Transverse colon (tissue), 4 donors: ENCODE results near the gene ZNF689. TPM values are rescaled to one million over a fixed set of nuclear protein-coding genes. Genes with fewer than 3 reads are reported as not detected.

Experiments used
- small RNA-seq, 4 donors: library from RNA; depleted of rRNA; stranded (forward); fragments of <200 nt; gene quantifications; one replicate each; pipeline ENCODE3, GENCODE V24; 2016
- total RNA-seq, 4 donors: library from RNA; depleted of rRNA; stranded (reverse); fragments of >200 nt; gene quantifications; one replicate each; pipeline ENCODE4 v1.1.0, GENCODE V29; 2016

ZNF689 gene
- total RNA-seq, 4 donors from 2014 or later: 3.4 to 77.1 (median 8.1) TPM

Small RNA genes within 50 kb of the gene (small RNA-seq; reads per million reads assigned to genes)
- 0 reads per million in 4 donors for gene AC093249.1
- 0 reads per million in 4 donors for gene AC093249.4

Other genes starting within 250 kb of the ZNF689 start
- 10 to 100 TPM; 32.5 to 62.9 (median 40.3) TPM for gene TBC1D10B, start 239.9 kb downstream of the ZNF689 start, total RNA-seq
- 1 to 10 TPM in 1 of 4 donors, not detected in 3; 6.3 TPM for gene MYL11, start 235.6 kb downstream of the ZNF689 start, total RNA-seq
- 1 to 10 TPM; 2.8 to 9.8 (median 4.8) TPM for gene SEPTIN1, start 227.8 kb downstream of the ZNF689 start, total RNA-seq
- 10 to 100 TPM in 1 of 4 donors, 1 to 10 TPM in 2, not detected in 1; 5.8 to 10.5 (median 7.0) TPM for gene ZNF48, start 215.0 kb downstream of the ZNF689 start, total RNA-seq
- 10 to 100 TPM in 3 of 4 donors, 1 to 10 TPM in 1; 7.4 to 28.1 (median 15.1) TPM for gene ZNF771, start 202.8 kb downstream of the ZNF689 start, total RNA-seq
- gene DCTPP1, start 180.4 kb downstream of the ZNF689 start, total RNA-seq: 10 to 100 TPM; 35.2 to 74.1 (median 50.0) TPM
- gene SEPHS2, start 164.5 kb downstream of the ZNF689 start, total RNA-seq: 100 to 1,000 TPM in 3 of 4 donors, 10 to 100 TPM in 1; 86.7 to 218 (median 151) TPM
- 10 to 100 TPM in 2 of 4 donors, 1 to 10 TPM in 2; 1.8 to 33.7 (median 6.7) TPM for gene ITGAL, start 137.6 kb downstream of the ZNF689 start, total RNA-seq
- gene ZNF768, start 83.8 kb downstream of the ZNF689 start, total RNA-seq: 100 to 1,000 TPM in 1 of 4 donors, 10 to 100 TPM in 3; 54.7 to 116 (median 74.9) TPM
- gene ZNF747, start 75.5 kb downstream of the ZNF689 start, total RNA-seq: 10 to 100 TPM; 16.0 to 25.7 (median 16.8) TPM
- 10 to 100 TPM; 17.9 to 48.0 (median 23.2) TPM for gene ZNF764, start 52.0 kb downstream of the ZNF689 start, total RNA-seq
- 10 to 100 TPM; 22.9 to 64.3 (median 43.5) TPM for gene ZNF688, start 38.7 kb downstream of the ZNF689 start, total RNA-seq
- 100 to 1,000 TPM in 1 of 4 donors, 10 to 100 TPM in 3; 17.2 to 131 (median 20.5) TPM for gene ZNF785, start 24.7 kb downstream of the ZNF689 start, total RNA-seq
- gene PRR14, start 40.6 kb upstream of the ZNF689 start, total RNA-seq: 100 to 1,000 TPM in 2 of 4 donors, 10 to 100 TPM in 2; 42.9 to 154 (median 85.5) TPM
- gene FBRS, start 48.0 kb upstream of the ZNF689 start, total RNA-seq: 100 to 1,000 TPM in 1 of 4 donors, 10 to 100 TPM in 3; 54.6 to 114 (median 73.1) TPM
- gene SRCAP, start 88.8 kb upstream of the ZNF689 start, total RNA-seq: 100 to 1,000 TPM in 1 of 4 donors, 10 to 100 TPM in 3; 43.8 to 135 (median 71.3) TPM
- gene PHKG2, start 138.0 kb upstream of the ZNF689 start, total RNA-seq: 100 to 1,000 TPM in 1 of 4 donors, 10 to 100 TPM in 3; 41.1 to 152 (median 66.4) TPM
- gene CFAP119, start 151.7 kb upstream of the ZNF689 start, total RNA-seq: 10 to 100 TPM in 1 of 4 donors, 1 to 10 TPM in 3; 3.3 to 15.5 (median 6.0) TPM
- gene RNF40, start 151.9 kb upstream of the ZNF689 start, total RNA-seq: 100 to 1,000 TPM in 1 of 4 donors, 10 to 100 TPM in 3; 55.3 to 105 (median 77.8) TPM
- gene ZNF629, start 176.8 kb upstream of the ZNF689 start, total RNA-seq: 10 to 100 TPM; 13.5 to 29.9 (median 16.4) TPM